ENCODE results near the gene LKAAEAR1. TPM values are rescaled to one million over a fixed set of nuclear protein-coding genes. Genes with fewer than 3 reads are reported as not detected.

Gene LKAAEAR1
- total and polyA plus RNA-seq, 2 experiments from 2014 or later = 1.2 TPM; not detected in 1

GRCh38 chr20:64071341-64072332 is 12.6 kb downstream of the LKAAEAR1 start:
- Histone ChIP-seq H3K27me3 (no peaks in the 10 kb centered on the region), H4K20me1 (ENCODE audit: insufficient read depth, poor library complexity, severe bottlenecking) (no peaks in the 10 kb centered on the region), H2AFZ (no peak overlapping the region), H3K36me3 (replicated peaks; ENCODE audit: insufficient read depth, low read depth) (no peaks in the 10 kb centered on the region), H3K79me2 (no peaks in the 10 kb centered on the region), H3K9me2 (replicated peaks; ENCODE audit: insufficient read depth) (no peaks in the 10 kb centered on the region), H3K4me2 (no peak overlapping the region), H3K4me3 (no peak overlapping the region), H3K9me3 (ENCODE audit: low read depth) (no peaks in the 10 kb centered on the region), H3K4me1 (ENCODE audit: insufficient read depth) (no peaks in the 10 kb centered on the region), H3K27ac (no peak overlapping the region)
- WGBS (ENCODE audit: low lambda C conversion rate, missing lambda C conversion rate) = 93% methylated on average over 29 of the region's 30 CpGs
- TF ChIP-seq CTCF (IDR thresholded peaks at IDR 0.05; ENCODE audit: poor library complexity) (no peak), EZH2 (IDR thresholded peaks at IDR 0.05; ENCODE audit: borderline replicate concordance) (no peak), EZH2phosphoT487 (IDR thresholded peaks at IDR 0.05; ENCODE audit: low read depth, severe bottlenecking, unreplicated experiment) (no peak)
- DNase-seq (ENCODE audit: low spot score) = no peak

- H3K36me3 ChIP-seq (replicated peaks; ENCODE audit: insufficient read depth, low read depth) = no peaks in the 10 kb centered on the region
- no peak overlapping the region for H3K4me3 ChIP-seq
- no peaks in the 10 kb centered on the region for H3K27me3 ChIP-seq
- H3K27ac ChIP-seq = no peak overlapping the region
- DNase-seq (ENCODE audit: low spot score) = no peak
- H3K4me1 ChIP-seq (ENCODE audit: insufficient read depth) = no peaks in the 10 kb centered on the region
- no peaks in the 10 kb centered on the region for H3K79me2 ChIP-seq
- H4K20me1 ChIP-seq (ENCODE audit: insufficient read depth, poor library complexity, severe bottlenecking) = no peaks in the 10 kb centered on the region
- TF ChIP-seq EZH2 (IDR thresholded peaks at IDR 0.05; ENCODE audit: borderline replicate concordance) = no peak
- TF ChIP-seq EZH2phosphoT487 (IDR thresholded peaks at IDR 0.05; ENCODE audit: low read depth, severe bottlenecking, unreplicated experiment) = no peak
- no peak for TF ChIP-seq CTCF (IDR thresholded peaks at IDR 0.05; ENCODE audit: poor library complexity)
- no peak overlapping the region for H2AFZ ChIP-seq
- H3K4me2 ChIP-seq = no peak overlapping the region
- WGBS (ENCODE audit: low lambda C conversion rate, missing lambda C conversion rate) = 98% methylated on average over 31 of the region's 31 CpGs
- no peaks in the 10 kb centered on the region for H3K9me2 ChIP-seq (replicated peaks; ENCODE audit: insufficient read depth)
- no peaks in the 10 kb centered on the region for H3K9me3 ChIP-seq (ENCODE audit: low read depth)
Measured at GRCh38 chr20:64070244-64070993, 13.8 kb downstream of the LKAAEAR1 start.

- Histone ChIP-seq H3K27me3 (no peaks in the 10 kb centered on the region), H3K4me3 (no peak overlapping the region), H3K36me3 (replicated peaks; ENCODE audit: insufficient read depth, low read depth) (no peaks in the 10 kb centered on the region), H3K79me2 (no peaks in the 10 kb centered on the region), H3K27ac (no peak overlapping the region), H2AFZ (no peak overlapping the region), H3K9me3 (ENCODE audit: low read depth) (no peaks in the 10 kb centered on the region), H3K4me1 (ENCODE audit: insufficient read depth) (no peaks in the 10 kb centered on the region), H4K20me1 (ENCODE audit: insufficient read depth, poor library complexity, severe bottlenecking) (no peaks in the 10 kb centered on the region), H3K4me2 (no peak overlapping the region), H3K9me2 (replicated peaks; ENCODE audit: insufficient read depth) (no peaks in the 10 kb centered on the region)
- 54% methylated on average over 14 of the region's 14 CpGs for WGBS (ENCODE audit: low lambda C conversion rate, missing lambda C conversion rate)
- DNase-seq (ENCODE audit: low spot score) = no peak
- TF ChIP-seq EZH2 (IDR thresholded peaks at IDR 0.05; ENCODE audit: borderline replicate concordance) (no peak), CTCF (IDR thresholded peaks at IDR 0.05; ENCODE audit: poor library complexity) (peak; percentile 68)
Measured at GRCh38 chr20:64069614-64070243, 14.5 kb downstream of the LKAAEAR1 start.

All from hepatocyte (in vitro differentiated cells).